Stimulated activated CD4-positive, alpha-beta T cell treated with anti-CD3 and anti-CD28 coated beads, Interleukin-2, amount 100 ng/mL, for 48 hours (primary cell): ENCODE data around the gene MMP28.

Source experiments
- DNase-seq, 2 donors: peaks; one replicate each; pipeline ENCODE4 v3.0.0-alpha.2; 2020

The MMP28 gene

GRCh38 chr17:35797370-35797769 lies 1.9 kb upstream of the MMP28 start:
- no peak for DNase-seq

GRCh38 chr17:35796942-35797341 lies 1.5 kb upstream of the MMP28 start:
- DNase-seq: no peak

GRCh38 chr17:35795871-35796265 lies 427 bp upstream of the MMP28 start:
- no peak for DNase-seq

GRCh38 chr17:35793257-35793656 lies 2.2 kb downstream of the MMP28 start:
- DNase-seq: no peak

GRCh38 chr17:35791681-35792350 lies 3.6 kb downstream of the MMP28 start:
- no peak for DNase-seq

- DNase-seq: no peak
These were observed 4.6 kb downstream of the MMP28 start for GRCh38 chr17:35790841-35791240.

GRCh38 chr17:35788477-35789368 lies 6.7 kb downstream of the MMP28 start:
- DNase-seq: no peak

- no peak for DNase-seq
These were observed 8.5 kb downstream of the MMP28 start for GRCh38 chr17:35786941-35787432.

GRCh38 chr17:35784895-35785294 lies 10.5 kb downstream of the MMP28 start:
- DNase-seq: no peak

GRCh38 chr17:35780950-35781349 lies 14.5 kb downstream of the MMP28 start:
- no peak for DNase-seq

- DNase-seq: no peak
These were observed 16.7 kb downstream of the MMP28 start for GRCh38 chr17:35778641-35779196.

- no peak for DNase-seq
These were observed 19.9 kb downstream of the MMP28 start for GRCh38 chr17:35775583-35775982.

- no peak for DNase-seq
These were observed 20.4 kb downstream of the MMP28 start for GRCh38 chr17:35775039-35775438.

GRCh38 chr17:35774499-35774898 lies 20.9 kb downstream of the MMP28 start:
- no peak for DNase-seq

- DNase-seq: no peak
These were observed 21.6 kb downstream of the MMP28 start for GRCh38 chr17:35773679-35774425.

GRCh38 chr17:35773129-35773528 lies 22.3 kb downstream of the MMP28 start:
- no peak for DNase-seq

- DNase-seq: no peak
These were observed 25.4 kb downstream of the MMP28 start for GRCh38 chr17:35769895-35770486.

GRCh38 chr17:35768797-35769196 lies 26.6 kb downstream of the MMP28 start:
- DNase-seq: no peak

- DNase-seq: no peak
These were observed 28.4 kb downstream of the MMP28 start for GRCh38 chr17:35766903-35767510.

- no peak for DNase-seq
These were observed 29.0 kb downstream of the MMP28 start for GRCh38 chr17:35766489-35766877.

- DNase-seq: no peak
These were observed 29.5 kb downstream of the MMP28 start for GRCh38 chr17:35765756-35766488.
